MCF 10A (cell line): ENCODE data around the gene ORM2. TPM values are rescaled to one million over a fixed set of nuclear protein-coding genes. Genes with fewer than 3 reads are reported as not detected.

Experiments used
- BruUV-seq: library from RNA; stranded (reverse); fragments of 400-500 nt; replicated peaks from 2 replicates; lab custom pipeline; 2021; lab: Mats Ljungman, UMichigan
- CTCF ChIA-PET: fragments of 300-600 bp; sonication (Branson Sonifier 250); formaldehyde crosslinking; extraction: SDS; loops from one replicate; lab custom pipeline; 2021; ENCODE audit warnings: antibody characterized with exemption, inconsistent platforms; lab: Yijun Ruan, JAX
- POLR2A ChIA-PET: fragments of 300-600, 350-650 bp; sonication (Branson Sonifier 250); formaldehyde crosslinking; extraction: SDS; loops from one replicate; lab custom pipeline; 2020; ENCODE audit warnings: antibody characterized with exemption, inconsistent platforms; lab: Yijun Ruan, JAX
- DNase-seq: peaks from one replicate; pipeline ENCODE4 v3.0.0-alpha.2; 2018; ENCODE audit not compliant: unreplicated experiment
- H3K27ac Mint-ChIP-seq: one replicate; pipeline ENCODE4 v1.8.0; 2022; ENCODE audit warnings: mild to moderate bottlenecking, low read depth, mixed read lengths; ENCODE audit not compliant: unreplicated experiment
- H3K27me3 Mint-ChIP-seq: one replicate; pipeline ENCODE4 v1.8.0; 2022; ENCODE audit warnings: mixed read lengths; ENCODE audit not compliant: insufficient read depth, unreplicated experiment
- H3K36me3 Mint-ChIP-seq: one replicate; pipeline ENCODE4 v1.8.0; 2022; ENCODE audit warnings: mild to moderate bottlenecking, moderate library complexity, mixed read lengths; ENCODE audit not compliant: insufficient read depth, unreplicated experiment
- H3K4me1 Mint-ChIP-seq: one replicate; pipeline ENCODE4 v1.8.0; 2022; ENCODE audit warnings: mixed read lengths; ENCODE audit not compliant: insufficient read depth, unreplicated experiment
- H3K4me3 Mint-ChIP-seq: one replicate; pipeline ENCODE4 v1.8.0; 2022; ENCODE audit warnings: mild to moderate bottlenecking, moderate library complexity, mixed read lengths; ENCODE audit not compliant: unreplicated experiment
- H3K9me3 Mint-ChIP-seq: one replicate; pipeline ENCODE4 v1.8.0; 2022; ENCODE audit warnings: mixed read lengths; ENCODE audit not compliant: unreplicated experiment
- intact Hi-C: fragments of 100-400 bp; cut with micrococcal nuclease; formaldehyde crosslinking; loops from 2 replicates; pipeline ENCODE4 v1.14.1; 2022
- total RNA-seq: library from RNA; stranded (reverse); gene quantifications from 2 replicates; pipeline ENCODE4 v1.2.3, GENCODE V29; 2022
- TF ChIP-seq, protein P1 (sequence below): fragments of 200-600 bp; IDR thresholded peaks from one replicate; pipeline ENCODE4 v1.8.0; 2022; ENCODE audit warnings: antibody characterized with exemption, mild to moderate bottlenecking; ENCODE audit not compliant: unreplicated experiment

ORM2 gene
- total RNA-seq, 1 experiment from 2014 or later, result not detected

- no peaks in the 10 kb centered on the region for H3K27me3 Mint-ChIP-seq
- H3K27ac Mint-ChIP-seq, result no peak overlapping the region
- BruUV-seq, result no TSS peak
- no peaks in the 10 kb centered on the region for H3K36me3 Mint-ChIP-seq
- intact Hi-C loops, result no loop called here
- no peaks in the 10 kb centered on the region for H3K4me1 Mint-ChIP-seq
- DNase-seq, result no peak
- ChIA-PET CTCF (interaction anchor here (2.5 to 2.8 kb wide), 2 partner anchors 10 to 218 kb away, joined by 10 to 16 read pairs; no protein-coding TSS in a partner anchor), POLR2A (no interaction called here)
- no peak overlapping the region for H3K4me3 Mint-ChIP-seq
- H3K9me3 Mint-ChIP-seq, result no peaks in the 10 kb centered on the region
- TF ChIP-seq, protein P1, sequence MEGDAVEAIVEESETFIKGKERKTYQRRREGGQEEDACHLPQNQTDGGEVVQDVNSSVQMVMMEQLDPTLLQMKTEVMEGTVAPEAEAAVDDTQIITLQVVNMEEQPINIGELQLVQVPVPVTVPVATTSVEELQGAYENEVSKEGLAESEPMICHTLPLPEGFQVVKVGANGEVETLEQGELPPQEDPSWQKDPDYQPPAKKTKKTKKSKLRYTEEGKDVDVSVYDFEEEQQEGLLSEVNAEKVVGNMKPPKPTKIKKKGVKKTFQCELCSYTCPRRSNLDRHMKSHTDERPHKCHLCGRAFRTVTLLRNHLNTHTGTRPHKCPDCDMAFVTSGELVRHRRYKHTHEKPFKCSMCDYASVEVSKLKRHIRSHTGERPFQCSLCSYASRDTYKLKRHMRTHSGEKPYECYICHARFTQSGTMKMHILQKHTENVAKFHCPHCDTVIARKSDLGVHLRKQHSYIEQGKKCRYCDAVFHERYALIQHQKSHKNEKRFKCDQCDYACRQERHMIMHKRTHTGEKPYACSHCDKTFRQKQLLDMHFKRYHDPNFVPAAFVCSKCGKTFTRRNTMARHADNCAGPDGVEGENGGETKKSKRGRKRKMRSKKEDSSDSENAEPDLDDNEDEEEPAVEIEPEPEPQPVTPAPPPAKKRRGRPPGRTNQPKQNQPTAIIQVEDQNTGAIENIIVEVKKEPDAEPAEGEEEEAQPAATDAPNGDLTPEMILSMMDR, result no peak
These were observed 28.5 kb upstream of the ORM2 start for GRCh38 chr9:114300846-114301797.

GRCh38 chr9:114301798-114302565 is 27.7 kb upstream of the ORM2 start:
- POLR2A ChIA-PET, result no interaction called here
- Mint-ChIP-seq H3K9me3 (no peaks in the 10 kb centered on the region), H3K36me3 (no peaks in the 10 kb centered on the region), H3K4me3 (no peak overlapping the region), H3K27ac (no peak overlapping the region), H3K4me1 (no peaks in the 10 kb centered on the region), H3K27me3 (no peaks in the 10 kb centered on the region)
- no TSS peak for BruUV-seq
- intact Hi-C loops, result no loop called here
- TF ChIP-seq, protein P1, result no peak
- DNase-seq, result no peak
- CTCF ChIA-PET, result interaction anchor here (0.6 to 1.4 kb wide), 5 partner anchors 11 to 420 kb away, joined by 3 to 5 read pairs (median 4); no protein-coding TSS in a partner anchor

DNA sequence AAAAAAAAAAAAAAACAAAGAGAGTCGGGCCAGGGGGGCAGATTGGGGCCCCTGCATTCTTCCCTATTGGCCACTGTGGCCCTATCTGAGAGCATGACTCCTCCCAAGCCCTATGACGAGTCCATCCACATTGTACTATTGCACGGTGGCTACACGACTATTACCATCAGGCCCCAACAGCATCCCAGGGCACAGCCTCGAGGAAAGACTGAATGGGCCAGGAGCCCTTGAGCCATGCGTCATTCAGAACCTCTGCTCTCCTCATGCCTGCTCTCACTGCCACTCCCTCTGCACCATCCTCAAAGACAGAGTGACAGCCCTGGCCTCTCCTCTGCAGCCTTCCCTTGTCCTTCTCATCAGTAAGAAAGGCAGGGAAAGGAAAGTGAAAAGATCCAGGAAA is 26.9 kb upstream of the ORM2 start:
- CTCF ChIA-PET, result interaction anchor here (0.6 to 1.4 kb wide), 4 partner anchors 56 to 421 kb away, joined by 3 to 5 read pairs (median 4); no protein-coding TSS in a partner anchor
- no peaks in the 10 kb centered on the region for H3K27me3 Mint-ChIP-seq
- H3K27ac Mint-ChIP-seq, result no peak overlapping the region

More for the DNA sequence above, 26.9 kb upstream of the ORM2 start:
- H3K36me3 Mint-ChIP-seq, result no peaks in the 10 kb centered on the region
- BruUV-seq, result no TSS peak
- DNase-seq, result no peak
- intact Hi-C loops, result no loop called here
- POLR2A ChIA-PET, result no interaction called here
- TF ChIP-seq, protein P1, result no peak
- no peaks in the 10 kb centered on the region for H3K4me1 Mint-ChIP-seq
- H3K9me3 Mint-ChIP-seq, result no peaks in the 10 kb centered on the region
- no peak overlapping the region for H3K4me3 Mint-ChIP-seq
